OCI-LY1 (cell line): ENCODE measurements around the gene SCNN1B.

Experiments used
- CTCF ChIP-seq: fragments of 200-600 bp; sonication (generic), shearing (Covaris generic); IDR thresholded peaks from 2 replicates; pipeline ENCODE4 v1.5.1; 2017; ENCODE audit warnings: mild to moderate bottlenecking, antibody characterized with exemption, low read length, moderate library complexity, mixed read lengths
- EZH2 ChIP-seq: fragments of 200-600 bp; sonication (generic), shearing (Covaris generic); IDR thresholded peaks from 2 replicates; pipeline ENCODE4 v1.8.0; 2017; ENCODE audit warnings: borderline replicate concordance, mixed run types, mild to moderate bottlenecking, antibody characterized with exemption, low read length, moderate library complexity, mixed read lengths

DNA sequence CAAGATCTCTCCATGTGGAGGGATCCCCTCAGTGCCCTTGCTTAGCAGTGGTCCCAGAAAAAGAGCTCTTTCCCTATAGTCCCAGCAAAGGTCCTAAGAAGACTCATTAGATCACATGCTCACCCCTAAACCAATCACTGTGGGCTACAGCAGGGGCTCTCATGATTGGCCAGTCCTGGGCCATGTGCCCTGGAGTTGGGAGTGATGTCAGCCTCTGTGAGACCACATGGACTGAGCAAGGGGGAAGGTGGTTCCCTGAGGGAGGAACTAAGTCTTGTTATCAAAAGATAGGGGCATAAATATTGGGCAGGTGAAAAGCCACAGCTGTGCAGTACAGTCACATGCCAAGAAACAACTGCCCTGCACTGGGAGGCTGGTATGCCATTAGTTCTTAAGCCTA lies 51.3 kb downstream of the SCNN1B start:
- no peak for TF ChIP-seq CTCF
- no peak for TF ChIP-seq EZH2
